Measurements from ENCODE around the gene CUBN.

- TF ChIP-seq, protein P1, sequence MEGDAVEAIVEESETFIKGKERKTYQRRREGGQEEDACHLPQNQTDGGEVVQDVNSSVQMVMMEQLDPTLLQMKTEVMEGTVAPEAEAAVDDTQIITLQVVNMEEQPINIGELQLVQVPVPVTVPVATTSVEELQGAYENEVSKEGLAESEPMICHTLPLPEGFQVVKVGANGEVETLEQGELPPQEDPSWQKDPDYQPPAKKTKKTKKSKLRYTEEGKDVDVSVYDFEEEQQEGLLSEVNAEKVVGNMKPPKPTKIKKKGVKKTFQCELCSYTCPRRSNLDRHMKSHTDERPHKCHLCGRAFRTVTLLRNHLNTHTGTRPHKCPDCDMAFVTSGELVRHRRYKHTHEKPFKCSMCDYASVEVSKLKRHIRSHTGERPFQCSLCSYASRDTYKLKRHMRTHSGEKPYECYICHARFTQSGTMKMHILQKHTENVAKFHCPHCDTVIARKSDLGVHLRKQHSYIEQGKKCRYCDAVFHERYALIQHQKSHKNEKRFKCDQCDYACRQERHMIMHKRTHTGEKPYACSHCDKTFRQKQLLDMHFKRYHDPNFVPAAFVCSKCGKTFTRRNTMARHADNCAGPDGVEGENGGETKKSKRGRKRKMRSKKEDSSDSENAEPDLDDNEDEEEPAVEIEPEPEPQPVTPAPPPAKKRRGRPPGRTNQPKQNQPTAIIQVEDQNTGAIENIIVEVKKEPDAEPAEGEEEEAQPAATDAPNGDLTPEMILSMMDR (IDR thresholded peaks at IDR 0.05): no peak
- no peak for TF ChIP-seq POLR2A (IDR thresholded peaks at IDR 0.05)
These were observed 199.1 kb downstream of the CUBN start for GRCh38 chr10:16930540-16930939.
